Heart left ventricle (tissue), 13 donors: ENCODE results near the gene BPTF.

ENCODE experiments used
- CTCF ChIP-seq, 12 donors: fragments of 200-600 bp; sonication (generic) in 4 of 12; IDR thresholded peaks; one replicate each; pipeline versions ENCODE4 v1.5.0 to v1.8.0; 2018 to 2022; ENCODE audit warnings: antibody characterized with exemption in 12 of 12, mild to moderate bottlenecking in 5 of 12
- POLR2A ChIP-seq, 2 donors: fragments of 450-650 bp; IDR thresholded peaks; one replicate each; pipeline ENCODE4 v1.6.1; 2017; ENCODE audit warnings: antibody characterized with exemption in 2 of 2, mild to moderate bottlenecking in 2 of 2, moderate library complexity in 2 of 2
- donor health status: ischemic (EF 13 %, LVEDD 7.1; RV severe dilation, severe dysfunction).
- donor health status: DM: no; HTN: yes; CAD: no.
- donor health status: DM: no; HTN: no; CAD: no.
- donor health status: ischemic (EF 25% LVEDD 6.9; RV normal size, moderate dysfunction).
- donor health status: ischemic (EF 25% LVEDD 5.7; RV mildly dilated, moderate dysfunction).
- donor health status: ischemic (EF 35%, LVEDD 5.7; RV mildly dilated, moderate dysfunction).
- donor health status: nonischemic (EF 11% LVEDD 7.7; RV severe dilation, severe dysfunction).
- donor health status: DM: yes; HTN: yes; CAD: no.
- donor health status: PGD.
- donor health status: ischemic (EF 29% LVEDD 5.4; RV normal size, mild dysfunction).
- donor health status: nonischemic (EF 23%, LVEDD 6.1; RV moderate dilation, normal function).

GRCh38 chr17:67836205-67836987 lies 11.1 kb downstream of the BPTF start:
- no peak for TF ChIP-seq CTCF (IDR thresholded peaks at IDR 0.05)
- TF ChIP-seq POLR2A (IDR thresholded peaks at IDR 0.05): no peak
